K562 (cell line): Measurements from ENCODE around the gene GPSM3. TPM values are rescaled to one million over a fixed set of nuclear protein-coding genes. Genes with fewer than 3 reads are reported as not detected.

ENCODE experiments used
- CBX3 ChIP-seq, 2 experiments: IDR thresholded peaks; 1 replicate in 1 of 2; 2 replicates in 1 of 2; pipeline ENCODE4 v1.6.1; 2012; ENCODE audit warnings: inconsistent platforms in 2 of 2, low read length in 2 of 2, borderline replicate concordance in 1 of 2, control low read depth in 1 of 2
- CHD2 ChIP-seq: IDR thresholded peaks from 2 replicates; pipeline ENCODE4 v1.6.1; 2011; ENCODE audit warnings: low read depth, low read length
- HCFC1 ChIP-seq: IDR thresholded peaks from 2 replicates; pipeline ENCODE4 v1.6.1; 2012; ENCODE audit warnings: low read depth, low read length, improper control_type of control experiment
- KDM5B ChIP-seq: fragments of 200-600 bp; sonication (generic); IDR thresholded peaks from 2 replicates; pipeline ENCODE4 v1.6.1; 2012; ENCODE audit warnings: low read depth, mild to moderate bottlenecking, moderate library complexity, low read length, control low read depth, inconsistent platforms; ENCODE audit not compliant: insufficient replicate concordance
- MEIS2 ChIP-seq: fragments of 450-650 bp; IDR thresholded peaks from 2 replicates; pipeline ENCODE4 v1.6.1; 2014; ENCODE audit warnings: mild to moderate bottlenecking; ENCODE audit not compliant: partially characterized antibody
- NBN ChIP-seq: fragments of 450-650 bp; IDR thresholded peaks from 2 replicates; pipeline ENCODE4 v1.6.1; 2016; ENCODE audit warnings: low read depth, mild to moderate bottlenecking
- NR2C2 ChIP-seq, 2 experiments: fragments of 200-800 bp in 1 of 2; sonication (Bioruptor generic) in 1 of 2; sonication (generic) in 1 of 2; formaldehyde crosslinking in 1 of 2; IDR thresholded peaks; 2 replicates each; pipeline versions ENCODE4 v1.6.1 to v1.8.0; 2016 to 2022; ENCODE audit warnings: mild to moderate bottlenecking in 1 of 2, missing compliant biosample characterization in 1 of 2, missing genetic modification characterization in 1 of 2, missing genetic modification reagents in 1 of 2
- TAF1 ChIP-seq: IDR thresholded peaks from 2 replicates; pipeline ENCODE4 v1.6.1; 2011; ENCODE audit warnings: mild to moderate bottlenecking, low read length, moderate library complexity; ENCODE audit not compliant: insufficient read depth, control insufficient read depth, severe bottlenecking; ENCODE audit errors: extremely low read depth
- TCF7L2 ChIP-seq: fragments of 150-350 bp; IDR thresholded peaks from 2 replicates; pipeline ENCODE4 v1.6.1; 2016; ENCODE audit warnings: low read depth, mild to moderate bottlenecking, low read length, moderate library complexity
- TEAD1 ChIP-seq, 2 experiments: fragments of 450-650 bp in 1 of 2; sonication (generic) in 1 of 2; formaldehyde crosslinking; IDR thresholded peaks; 2 replicates each; pipeline versions ENCODE4 v1.4.0 to v1.8.0; 2020 to 2022; ENCODE audit warnings: mild to moderate bottlenecking in 2 of 2, missing genetic modification reagents in 1 of 2
- TFAM ChIP-seq: fragments of 250-450 bp; sonication (Bioruptor Pico); conservative IDR thresholded peaks from 2 replicates; pipeline ENCODE4 v1.5.0; 2021; ENCODE audit warnings: mild to moderate bottlenecking, moderate library complexity
- ZFP1 ChIP-seq: fragments of 450-650 bp; formaldehyde crosslinking; IDR thresholded peaks from 2 replicates; pipeline ENCODE4 v1.4.0; 2020; ENCODE audit warnings: mild to moderate bottlenecking, mixed read lengths
- ZNF589 ChIP-seq: fragments of 200-800 bp; sonication (Bioruptor generic); IDR thresholded peaks from 2 replicates; pipeline ENCODE4 v1.6.1; 2016; ENCODE audit warnings: low read depth, missing genetic modification characterization, missing compliant biosample characterization
- ZNF695 ChIP-seq: fragments of 450-650 bp; formaldehyde crosslinking; IDR thresholded peaks from 2 replicates; pipeline ENCODE4 v1.4.0; 2020; ENCODE audit warnings: mild to moderate bottlenecking, moderate library complexity
- polyA plus RNA-seq, 8 experiments: library from polyadenylated mRNA; depleted of rRNA in 4 of 8; stranded (reverse) in 5 of 8; unstranded in 3 of 8; fragments of >200 nt; fragmentation: Nextera tagmentation in 2 of 8; fragmentation: Illumina TruSeq in 1 of 8; extraction: Ambion mirVana in 2 of 8; extraction: Trizol in 1 of 8; gene quantifications; 2 replicates each; pipeline versions ENCODE4 v1.2.1 to v1.2.3, GENCODE V29; 2011 to 2014; ENCODE audit warnings: inconsistent platforms in 1 of 8, missing spikeins in 1 of 8
- total RNA-seq, 7 experiments: library from RNA; depleted of rRNA in 6 of 7; stranded (reverse); fragments of >200 nt in 6 of 7; fragmentation: Illumina TruSeq in 2 of 7; extraction: Trizol in 2 of 7; gene quantifications; 2 replicates each; pipeline versions ENCODE4 v1.2.1 to v1.2.3, GENCODE V29; 2011 to 2021; ENCODE audit warnings: low replicate concordance in 1 of 7
- TF ChIP-seq, protein P1 (sequence below), 2 experiments: fragments of 450-650 bp in 1 of 2; IDR thresholded peaks; 2 replicates each; pipeline ENCODE4 v1.6.1; 2011 to 2017; ENCODE audit warnings: low read depth in 2 of 2, antibody characterized with exemption in 1 of 2, borderline replicate concordance in 1 of 2, low read length in 1 of 2, mild to moderate bottlenecking in 1 of 2, mixed read lengths in 1 of 2; ENCODE audit not compliant: control insufficient read depth in 1 of 2
- TF ChIP-seq, protein P2 (sequence below): sonication (generic); formaldehyde crosslinking; IDR thresholded peaks from 2 replicates; pipeline ENCODE4 v1.8.1; 2023; ENCODE audit warnings: mild to moderate bottlenecking, missing genetic modification reagents
- TF ChIP-seq, protein P3 (sequence below): fragments of 250-450 bp; sonication (Bioruptor Pico); IDR thresholded peaks from 2 replicates; pipeline ENCODE4 v1.4.0; 2020

The GPSM3 gene
- total and polyA plus RNA-seq, 9 of the 15 experiments (the other 6 are each of a cell fraction or from before 2014, with no cell fraction given) = 5.3 to 42.6 (median 24.4) TPM

DNA sequence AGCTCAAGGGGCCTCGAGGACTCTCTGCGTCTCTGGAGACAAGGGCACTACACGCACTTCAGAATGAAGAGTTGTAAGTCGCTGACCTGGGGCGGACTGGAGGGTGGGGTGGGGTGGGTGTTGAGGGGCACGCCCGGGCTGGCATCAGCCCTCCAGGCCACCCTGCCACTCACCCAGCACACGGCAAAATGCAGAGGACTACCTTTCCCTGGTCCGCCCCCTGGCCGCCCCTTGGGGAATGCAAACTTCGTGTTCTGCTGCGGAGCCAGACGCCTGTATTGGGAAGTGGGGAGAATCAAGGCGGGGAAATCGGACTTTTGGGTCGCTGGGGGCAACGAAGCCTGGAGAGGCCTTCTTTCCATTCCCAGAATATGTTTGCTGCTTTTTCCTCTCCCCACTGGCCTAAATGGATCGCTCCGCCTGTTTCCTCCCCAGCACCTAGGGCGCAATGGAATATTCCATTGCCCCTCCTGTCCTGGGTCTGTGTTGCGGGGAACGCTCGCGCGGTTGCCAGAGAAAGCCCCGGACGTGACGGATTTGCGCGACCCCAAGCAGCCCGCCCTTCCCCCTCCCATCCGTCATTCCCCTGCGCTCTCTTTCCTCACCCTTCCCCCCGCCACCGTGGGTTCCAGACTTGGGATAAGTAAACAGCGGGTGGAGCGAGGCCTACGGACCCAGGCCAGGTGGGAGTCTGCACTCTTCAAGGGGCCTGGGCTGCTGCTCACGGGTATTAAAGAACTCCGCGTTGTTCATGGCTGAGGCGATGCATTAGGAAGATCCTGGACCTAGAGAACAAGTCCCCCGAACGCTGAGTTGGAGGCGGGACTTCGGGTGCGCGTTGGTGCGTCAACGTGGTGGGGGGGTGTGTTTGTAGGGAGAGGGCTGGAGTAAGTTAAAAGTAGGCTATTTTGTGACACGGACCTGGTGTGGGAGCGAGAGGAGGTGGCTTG is 38.6 kb downstream of the GPSM3 start, which contains the start of gene PPT2 (continued):
- TF ChIP-seq, protein P1, sequence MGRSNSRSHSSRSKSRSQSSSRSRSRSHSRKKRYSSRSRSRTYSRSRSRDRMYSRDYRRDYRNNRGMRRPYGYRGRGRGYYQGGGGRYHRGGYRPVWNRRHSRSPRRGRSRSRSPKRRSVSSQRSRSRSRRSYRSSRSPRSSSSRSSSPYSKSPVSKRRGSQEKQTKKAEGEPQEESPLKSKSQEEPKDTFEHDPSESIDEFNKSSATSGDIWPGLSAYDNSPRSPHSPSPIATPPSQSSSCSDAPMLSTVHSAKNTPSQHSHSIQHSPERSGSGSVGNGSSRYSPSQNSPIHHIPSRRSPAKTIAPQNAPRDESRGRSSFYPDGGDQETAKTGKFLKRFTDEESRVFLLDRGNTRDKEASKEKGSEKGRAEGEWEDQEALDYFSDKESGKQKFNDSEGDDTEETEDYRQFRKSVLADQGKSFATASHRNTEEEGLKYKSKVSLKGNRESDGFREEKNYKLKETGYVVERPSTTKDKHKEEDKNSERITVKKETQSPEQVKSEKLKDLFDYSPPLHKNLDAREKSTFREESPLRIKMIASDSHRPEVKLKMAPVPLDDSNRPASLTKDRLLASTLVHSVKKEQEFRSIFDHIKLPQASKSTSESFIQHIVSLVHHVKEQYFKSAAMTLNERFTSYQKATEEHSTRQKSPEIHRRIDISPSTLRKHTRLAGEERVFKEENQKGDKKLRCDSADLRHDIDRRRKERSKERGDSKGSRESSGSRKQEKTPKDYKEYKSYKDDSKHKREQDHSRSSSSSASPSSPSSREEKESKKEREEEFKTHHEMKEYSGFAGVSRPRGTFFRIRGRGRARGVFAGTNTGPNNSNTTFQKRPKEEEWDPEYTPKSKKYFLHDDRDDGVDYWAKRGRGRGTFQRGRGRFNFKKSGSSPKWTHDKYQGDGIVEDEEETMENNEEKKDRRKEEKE (IDR thresholded peaks at IDR 0.05; ENCODE audit: borderline replicate concordance in 1 of 2, control insufficient read depth in 1 of 2, low read depth in 2 of 2, low read length in 1 of 2) = peak in 1 of 2 experiments; percentile 91; a peak in 2 of 4 replicates
- peak; percentile 69 for TF ChIP-seq TAF1
- no peak for TF ChIP-seq TFAM (CRISPR knock-in tag)
- peak; percentile 88 for TF ChIP-seq ZNF589
- TF ChIP-seq CBX3 (IDR thresholded peaks at IDR 0.05; ENCODE audit: borderline replicate concordance in 1 of 2, low read length in 2 of 2) = peak in 1 of 2 experiments; percentile 31; a peak in 2 of 3 replicates
- no peak; the same call in 1 of the 2 replicates for TF ChIP-seq NR2C2 (CRISPR knock-in tag; IDR thresholded peaks at IDR 0.05)
- peak; percentile 86 for TF ChIP-seq NR2C2 (tag; IDR thresholded peaks at IDR 0.05)
- peak; percentile 89 for TF ChIP-seq CHD2
- peak; percentile 29 for TF ChIP-seq MEIS2
- peak; percentile 56 for TF ChIP-seq KDM5B
- TF ChIP-seq ZFP1 (CRISPR knock-in tag) = peak; percentile 7; the same call in 1 of the 2 replicates
- TF ChIP-seq TEAD1 (CRISPR knock-in tag; IDR thresholded peaks at IDR 0.05) = 0 out of 4 replicates have a peak, but pooled peaks of 1 of the 2 experiments have one; percentile 48
- TF ChIP-seq HCFC1 = peak; percentile 83
- peak; percentile 81 for TF ChIP-seq NBN
- TF ChIP-seq, protein P2, sequence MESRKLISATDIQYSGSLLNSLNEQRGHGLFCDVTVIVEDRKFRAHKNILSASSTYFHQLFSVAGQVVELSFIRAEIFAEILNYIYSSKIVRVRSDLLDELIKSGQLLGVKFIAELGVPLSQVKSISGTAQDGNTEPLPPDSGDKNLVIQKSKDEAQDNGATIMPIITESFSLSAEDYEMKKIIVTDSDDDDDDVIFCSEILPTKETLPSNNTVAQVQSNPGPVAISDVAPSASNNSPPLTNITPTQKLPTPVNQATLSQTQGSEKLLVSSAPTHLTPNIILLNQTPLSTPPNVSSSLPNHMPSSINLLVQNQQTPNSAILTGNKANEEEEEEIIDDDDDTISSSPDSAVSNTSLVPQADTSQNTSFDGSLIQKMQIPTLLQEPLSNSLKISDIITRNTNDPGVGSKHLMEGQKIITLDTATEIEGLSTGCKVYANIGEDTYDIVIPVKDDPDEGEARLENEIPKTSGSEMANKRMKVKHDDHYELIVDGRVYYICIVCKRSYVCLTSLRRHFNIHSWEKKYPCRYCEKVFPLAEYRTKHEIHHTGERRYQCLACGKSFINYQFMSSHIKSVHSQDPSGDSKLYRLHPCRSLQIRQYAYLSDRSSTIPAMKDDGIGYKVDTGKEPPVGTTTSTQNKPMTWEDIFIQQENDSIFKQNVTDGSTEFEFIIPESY (CRISPR knock-in tag) = peak; percentile 32; the same call in 1 of the 2 replicates
- no peak for TF ChIP-seq ZNF695 (CRISPR knock-in tag)
- peak; percentile 92 for TF ChIP-seq TCF7L2
- TF ChIP-seq, protein P3, sequence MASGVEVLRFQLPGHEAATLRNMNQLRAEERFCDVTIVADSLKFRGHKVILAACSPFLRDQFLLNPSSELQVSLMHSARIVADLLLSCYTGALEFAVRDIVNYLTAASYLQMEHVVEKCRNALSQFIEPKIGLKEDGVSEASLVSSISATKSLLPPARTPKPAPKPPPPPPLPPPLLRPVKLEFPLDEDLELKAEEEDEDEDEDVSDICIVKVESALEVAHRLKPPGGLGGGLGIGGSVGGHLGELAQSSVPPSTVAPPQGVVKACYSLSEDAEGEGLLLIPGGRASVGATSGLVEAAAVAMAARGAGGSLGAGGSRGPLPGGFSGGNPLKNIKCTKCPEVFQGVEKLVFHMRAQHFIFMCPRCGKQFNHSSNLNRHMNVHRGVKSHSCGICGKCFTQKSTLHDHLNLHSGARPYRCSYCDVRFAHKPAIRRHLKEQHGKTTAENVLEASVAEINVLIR = peak; percentile 92
